Neural cell (in vitro differentiated cells): ENCODE data around the gene SSBP3.

Experiments used
- POLR2AphosphoS5 ChIP-seq: IDR thresholded peaks from 2 replicates; pipeline ENCODE4 v1.6.1; 2012
- RAD21 ChIP-seq: fragments of 450-650 bp; conservative IDR thresholded peaks from 2 replicates; pipeline ENCODE4 v1.6.1; 2014; ENCODE audit warnings: antibody characterized with exemption, mild to moderate bottlenecking, moderate library complexity

- TF ChIP-seq POLR2AphosphoS5 (no peak), RAD21 (no peak)
Observed at GRCh38 chr1:54256522-54257345, 149.5 kb downstream of the SSBP3 start.
